Gastrocnemius medialis (tissue), 4 donors: Measurements from ENCODE around the gene MFAP3.

Experiments
- CTCF ChIP-seq, 5 experiments: fragments of 450-650 bp in 3 of 5; fragments of 200-600 bp in 2 of 5; sonication (generic) in 2 of 5; IDR thresholded peaks in 4 of 5; conservative IDR thresholded peaks in 1 of 5; 1 replicate in 4 of 5; 2 replicates in 1 of 5; pipeline ENCODE4 v1.5.1; 2016 to 2019; ENCODE audit warnings: antibody characterized with exemption in 5 of 5, mild to moderate bottlenecking in 3 of 5, moderate library complexity in 3 of 5
- POLR2A ChIP-seq, 2 donors: fragments of 450-650 bp; IDR thresholded peaks; one replicate each; pipeline ENCODE4 v1.6.1; 2017; ENCODE audit warnings: antibody characterized with exemption in 2 of 2, mild to moderate bottlenecking in 2 of 2, moderate library complexity in 2 of 2

- TF ChIP-seq CTCF (IDR thresholded peaks at IDR 0.05 in 4 of 5, conservative IDR thresholded peaks at IDR 0.05 in 1 of 5) (no peak), POLR2A (IDR thresholded peaks at IDR 0.05) (no peak)
Observed at GRCh38 chr5:154078272-154078671, 39.5 kb downstream of the MFAP3 start.
